Measurements from ENCODE around the gene TP53RK. TPM values are rescaled to one million over a fixed set of nuclear protein-coding genes. Genes with fewer than 3 reads are reported as not detected.

TP53RK gene
- total RNA-seq, 6 donors from 2014 or later = 8.1 to 21.9 (median 12.5) TPM

DNA sequence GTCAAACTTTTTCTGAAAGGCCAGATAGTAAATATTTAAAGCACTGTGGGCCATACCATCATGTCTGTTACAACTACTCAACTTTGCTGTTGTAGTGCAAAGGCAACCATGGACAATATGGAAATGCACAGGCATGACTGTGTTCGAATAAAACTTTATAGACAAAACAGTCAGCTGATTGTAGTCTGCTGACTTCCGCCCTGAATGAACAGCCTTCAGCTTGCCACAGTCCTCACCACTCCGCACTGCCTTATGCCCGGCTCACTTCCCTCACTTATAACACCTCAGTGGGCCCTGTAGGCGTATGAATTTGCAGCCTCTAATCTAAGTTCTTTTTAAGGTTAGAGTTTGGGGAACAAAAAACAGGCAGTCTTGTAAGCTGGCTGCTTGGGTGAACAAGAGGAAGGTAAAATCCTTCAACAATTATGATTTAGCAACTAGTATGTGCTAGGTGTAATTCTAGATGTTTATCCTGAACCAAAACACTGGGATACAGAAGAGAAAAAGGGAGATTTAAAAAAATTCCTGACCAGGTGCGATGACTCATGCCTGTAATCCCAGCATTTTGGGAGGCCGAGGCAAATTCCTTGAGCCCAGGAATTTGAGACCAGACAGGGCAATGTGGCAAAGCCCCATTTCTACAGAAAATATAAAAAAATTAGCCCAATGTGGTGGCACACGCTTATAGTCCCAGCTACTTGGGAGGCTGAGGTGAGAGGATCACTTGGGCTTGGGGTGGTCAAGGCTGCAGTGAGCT is 13.4 kb upstream of the TP53RK start:
- Histone ChIP-seq H3K27ac (no peak overlapping the region), H3K4me3 (no peak overlapping the region), H3K36me3 (no peaks in the 10 kb centered on the region), H3K9me3 (no peaks in the 10 kb centered on the region), H3K4me1 (no peaks in the 10 kb centered on the region), H3K27me3 (no peaks in the 10 kb centered on the region)
- TF ChIP-seq POLR2A (IDR thresholded peaks at IDR 0.05) = no peak
- TF ChIP-seq POLR2AphosphoS5 (IDR thresholded peaks at IDR 0.05) = no peak
- TF ChIP-seq CTCF (IDR thresholded peaks at IDR 0.05) = no peak
- no peak for TF ChIP-seq EP300 (IDR thresholded peaks at IDR 0.05)
- ATAC-seq (ENCODE audit: low FRiP score in 2 of 2) (no peak), DNase-seq (no peak)
- WGBS, 2 donors = 92 to 94% methylated on average over 8 of the region's 8 CpGs

DNA sequence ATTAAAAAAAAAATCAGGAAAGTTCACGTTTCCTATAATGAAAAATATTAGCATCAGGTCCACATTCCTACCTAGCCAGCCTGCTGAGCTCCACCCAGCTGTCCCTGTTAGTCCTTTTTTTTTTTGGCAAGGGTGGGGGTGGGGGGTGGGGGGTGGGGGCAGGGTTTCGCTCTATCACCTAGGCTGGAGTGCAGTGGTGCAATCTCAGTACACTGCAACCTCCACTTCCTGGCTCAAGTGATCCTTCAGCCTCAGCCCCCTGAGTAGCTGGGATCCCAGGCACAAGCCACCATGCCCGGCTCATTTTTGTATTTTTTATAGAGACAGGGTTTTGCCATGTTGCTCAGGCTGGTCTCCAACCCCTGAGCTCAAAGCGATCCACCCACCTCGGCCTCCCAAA is 12.7 kb upstream of the TP53RK start:
- TF ChIP-seq EP300 (IDR thresholded peaks at IDR 0.05) = no peak
- no peak for TF ChIP-seq POLR2A (IDR thresholded peaks at IDR 0.05)
- TF ChIP-seq POLR2AphosphoS5 (IDR thresholded peaks at IDR 0.05) = no peak
- TF ChIP-seq CTCF (IDR thresholded peaks at IDR 0.05) = no peak
- Histone ChIP-seq H3K27me3 (no peaks in the 10 kb centered on the region), H3K27ac (no peak overlapping the region), H3K36me3 (no peaks in the 10 kb centered on the region), H3K9me3 (no peaks in the 10 kb centered on the region), H3K4me3 (no peak overlapping the region), H3K4me1 (no peaks in the 10 kb centered on the region)
- WGBS, 2 donors = 53 to 74% methylated on average over 4 to 5 of the region's 5 CpGs
- ATAC-seq (ENCODE audit: low FRiP score in 2 of 2) (no peak), DNase-seq (peak in 1 of 2 donors; percentile 50)

DNA sequence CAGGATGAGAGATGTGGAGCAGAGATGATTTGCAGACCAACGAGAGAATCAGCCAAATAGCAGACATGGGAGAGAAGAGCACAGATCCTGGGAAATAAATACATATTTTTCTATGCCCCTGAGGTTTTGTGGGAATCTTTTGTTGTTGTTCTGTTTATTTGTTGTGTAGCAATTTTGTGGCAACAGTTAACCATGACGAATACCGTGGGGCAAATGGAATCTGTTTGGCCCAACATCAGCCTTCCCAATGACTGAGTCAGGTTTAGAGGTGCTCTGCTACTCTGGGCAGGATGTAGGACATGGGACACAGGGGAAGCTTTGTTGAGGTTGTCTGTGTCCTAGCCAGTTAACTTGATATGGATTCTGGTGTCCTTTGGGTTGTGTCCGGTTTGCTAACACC is 12.3 kb upstream of the TP53RK start:
- no peak overlapping the region for H3K4me3 ChIP-seq
- ATAC-seq (ENCODE audit: low FRiP score in 2 of 2) (no peak), DNase-seq (no peak)
- H3K36me3 ChIP-seq = no peaks in the 10 kb centered on the region
- H3K4me1 ChIP-seq = no peaks in the 10 kb centered on the region
- H3K27ac ChIP-seq = no peak overlapping the region
- no peak for TF ChIP-seq EP300 (IDR thresholded peaks at IDR 0.05)
- TF ChIP-seq POLR2A (IDR thresholded peaks at IDR 0.05) = no peak
- no peak for TF ChIP-seq POLR2AphosphoS5 (IDR thresholded peaks at IDR 0.05)
- TF ChIP-seq CTCF (IDR thresholded peaks at IDR 0.05) = no peak
- 75 to 84% methylated on average over 4 of the region's 4 CpGs for WGBS, 2 donors
- H3K27me3 ChIP-seq = no peaks in the 10 kb centered on the region
- no peaks in the 10 kb centered on the region for H3K9me3 ChIP-seq

- 82 to 89% methylated on average over 2 of the region's 2 CpGs for WGBS, 2 donors
- H3K36me3 ChIP-seq = no peaks in the 10 kb centered on the region
- H3K4me3 ChIP-seq = no peak overlapping the region
- H3K9me3 ChIP-seq = no peaks in the 10 kb centered on the region
- no peaks in the 10 kb centered on the region for H3K27me3 ChIP-seq
- TF ChIP-seq EP300 (IDR thresholded peaks at IDR 0.05) = no peak
- TF ChIP-seq POLR2AphosphoS5 (IDR thresholded peaks at IDR 0.05) = no peak
- no peak for TF ChIP-seq CTCF (IDR thresholded peaks at IDR 0.05)
- H3K27ac ChIP-seq = no peak overlapping the region
- no peaks in the 10 kb centered on the region for H3K4me1 ChIP-seq
- ATAC-seq (ENCODE audit: low FRiP score in 2 of 2) (no peak), DNase-seq (no peak)
These were observed 11.8 kb upstream of the TP53RK start for GRCh38 chr20:46701057-46701456.

DNA sequence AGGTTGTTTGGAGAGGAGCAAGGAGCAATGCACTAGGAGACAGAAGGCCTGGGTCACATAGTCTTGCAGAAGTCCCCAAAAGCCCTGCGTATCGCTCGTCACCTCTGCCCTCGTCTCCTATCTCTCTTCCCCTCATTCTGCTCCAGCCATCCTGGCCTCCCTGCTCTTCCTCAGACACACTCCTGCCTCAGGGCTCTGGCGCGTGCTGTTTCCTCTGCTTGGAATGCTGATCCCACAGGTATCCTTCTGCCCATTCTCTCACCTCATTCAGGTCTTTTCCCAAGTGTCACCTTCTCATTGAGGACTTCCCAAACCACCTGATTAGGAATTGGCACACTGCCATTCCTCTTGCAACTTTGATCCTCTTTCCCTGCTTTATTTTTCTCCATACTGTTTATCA is 11.2 kb upstream of the TP53RK start:
- Histone ChIP-seq H3K4me3 (no peak overlapping the region), H3K36me3 (no peaks in the 10 kb centered on the region), H3K27me3 (no peaks in the 10 kb centered on the region), H3K9me3 (no peaks in the 10 kb centered on the region), H3K27ac (no peak overlapping the region), H3K4me1 (no peaks in the 10 kb centered on the region)
- ATAC-seq (ENCODE audit: low FRiP score in 2 of 2) = no peak
- DNase-seq = no peak
- no peak for TF ChIP-seq CTCF (IDR thresholded peaks at IDR 0.05)
- no peak for TF ChIP-seq EP300 (IDR thresholded peaks at IDR 0.05)
- no peak for TF ChIP-seq POLR2A (IDR thresholded peaks at IDR 0.05)
- no peak for TF ChIP-seq POLR2AphosphoS5 (IDR thresholded peaks at IDR 0.05)
- WGBS, 2 donors = 86 to 91% methylated on average over 6 of the region's 6 CpGs

Data from upper lobe of left lung (tissue), 6 donors.